ENCODE measurements around the gene STAT5A.

GRCh38 chr17:42284024-42284369 lies 4.3 kb upstream of the STAT5A start:
- TF ChIP-seq CTCF (IDR thresholded peaks at IDR 0.05), result no peak
- TF ChIP-seq POLR2A (IDR thresholded peaks at IDR 0.05), result no peak
